ENCODE data around the gene PIEZO1. TPM values are rescaled to one million over a fixed set of nuclear protein-coding genes. Genes with fewer than 3 reads are reported as not detected.

PIEZO1 gene
- total RNA-seq, 4 donors from 2014 or later: 105 to 248 (median 172) TPM

DNA sequence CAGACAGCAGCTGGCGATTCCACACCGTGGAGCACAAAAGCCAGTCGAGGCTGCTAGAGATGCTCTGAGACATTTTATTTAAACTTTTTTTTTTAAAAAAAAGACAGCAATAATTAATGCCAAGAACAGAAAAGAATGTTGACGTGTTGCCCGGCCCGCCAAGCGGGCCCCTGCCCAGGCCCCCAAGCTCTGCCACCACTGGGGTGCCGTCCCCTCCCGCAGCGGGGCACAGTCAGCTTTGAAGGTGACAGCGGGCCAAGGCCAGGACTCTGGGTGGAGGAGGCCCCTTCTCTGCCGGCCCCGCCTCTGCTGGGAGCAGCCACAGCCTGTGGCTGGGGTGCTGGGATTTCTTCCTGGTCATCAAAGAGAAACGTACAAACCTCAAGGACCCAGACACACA lies 88.6 kb downstream of the PIEZO1 start:
- H3K4me1 ChIP-seq: peaks cover 0 to 19% (median 4%) of the 10 kb centered on the region in 3 donors
- H3K9me3 ChIP-seq: no peaks in the 10 kb centered on the region
- H3K4me3 ChIP-seq: no peak overlapping the region
- WGBS, 2 donors (ENCODE audit: low coverage in 1 of 2): 75 to 84% methylated on average over 1 to 6 of the region's 14 CpGs
- no peak for ATAC-seq
- peaks cover 14% of the 10 kb centered on the region for H3K27me3 ChIP-seq
- TF ChIP-seq, protein P1, sequence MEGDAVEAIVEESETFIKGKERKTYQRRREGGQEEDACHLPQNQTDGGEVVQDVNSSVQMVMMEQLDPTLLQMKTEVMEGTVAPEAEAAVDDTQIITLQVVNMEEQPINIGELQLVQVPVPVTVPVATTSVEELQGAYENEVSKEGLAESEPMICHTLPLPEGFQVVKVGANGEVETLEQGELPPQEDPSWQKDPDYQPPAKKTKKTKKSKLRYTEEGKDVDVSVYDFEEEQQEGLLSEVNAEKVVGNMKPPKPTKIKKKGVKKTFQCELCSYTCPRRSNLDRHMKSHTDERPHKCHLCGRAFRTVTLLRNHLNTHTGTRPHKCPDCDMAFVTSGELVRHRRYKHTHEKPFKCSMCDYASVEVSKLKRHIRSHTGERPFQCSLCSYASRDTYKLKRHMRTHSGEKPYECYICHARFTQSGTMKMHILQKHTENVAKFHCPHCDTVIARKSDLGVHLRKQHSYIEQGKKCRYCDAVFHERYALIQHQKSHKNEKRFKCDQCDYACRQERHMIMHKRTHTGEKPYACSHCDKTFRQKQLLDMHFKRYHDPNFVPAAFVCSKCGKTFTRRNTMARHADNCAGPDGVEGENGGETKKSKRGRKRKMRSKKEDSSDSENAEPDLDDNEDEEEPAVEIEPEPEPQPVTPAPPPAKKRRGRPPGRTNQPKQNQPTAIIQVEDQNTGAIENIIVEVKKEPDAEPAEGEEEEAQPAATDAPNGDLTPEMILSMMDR (IDR thresholded peaks at IDR 0.05): no peak
- TF ChIP-seq POLR2A (IDR thresholded peaks at IDR 0.05) (no peak), EP300 (IDR thresholded peaks at IDR 0.05) (no peak), POLR2AphosphoS5 (IDR thresholded peaks at IDR 0.05) (no peak)
- peaks cover 0 to 64% of the 10 kb centered on the region in 2 donors for H3K36me3 ChIP-seq
- H3K27ac ChIP-seq: no peak overlapping the region

DNA sequence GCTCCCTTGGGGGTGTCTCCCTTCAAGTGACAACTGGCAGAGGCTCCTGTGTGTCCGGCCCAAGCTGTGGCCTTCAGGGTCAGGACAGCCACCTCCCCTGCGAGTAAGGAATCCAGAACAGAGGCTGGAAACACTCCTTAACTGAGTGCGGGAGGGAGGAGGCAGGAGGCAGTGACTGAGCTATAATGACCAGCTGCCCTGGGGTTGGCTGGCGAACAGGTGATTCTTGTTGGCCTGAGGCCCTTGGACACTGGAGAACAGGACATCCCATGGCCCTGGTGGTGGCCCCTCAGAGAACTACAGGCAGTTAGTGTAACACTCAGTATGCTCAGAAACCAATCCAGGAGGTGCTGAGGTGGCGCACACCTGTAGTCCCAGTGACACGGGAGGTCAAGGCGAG lies 89.3 kb downstream of the PIEZO1 start:
- H3K27ac ChIP-seq: no peak overlapping the region
- peaks cover 0 to 58% of the 10 kb centered on the region in 2 donors for H3K36me3 ChIP-seq
- no peak for ATAC-seq
- peaks cover 21% of the 10 kb centered on the region for H3K27me3 ChIP-seq
- 100% methylated on average over 1 of the region's 7 CpGs; no CpG with 5 or more reads in 1 of the 2 donors for WGBS, 2 donors (ENCODE audit: low coverage in 1 of 2)
- H3K4me1 ChIP-seq: peaks cover 0 to 12% (median 0%) of the 10 kb centered on the region in 3 donors
- H3K9me3 ChIP-seq: no peaks in the 10 kb centered on the region
- H3K4me3 ChIP-seq: no peak overlapping the region
- no peak for TF ChIP-seq POLR2AphosphoS5 (IDR thresholded peaks at IDR 0.05)
- TF ChIP-seq, protein P1 (IDR thresholded peaks at IDR 0.05): no peak
- TF ChIP-seq POLR2A (IDR thresholded peaks at IDR 0.05): no peak
- TF ChIP-seq EP300 (IDR thresholded peaks at IDR 0.05): no peak

DNA sequence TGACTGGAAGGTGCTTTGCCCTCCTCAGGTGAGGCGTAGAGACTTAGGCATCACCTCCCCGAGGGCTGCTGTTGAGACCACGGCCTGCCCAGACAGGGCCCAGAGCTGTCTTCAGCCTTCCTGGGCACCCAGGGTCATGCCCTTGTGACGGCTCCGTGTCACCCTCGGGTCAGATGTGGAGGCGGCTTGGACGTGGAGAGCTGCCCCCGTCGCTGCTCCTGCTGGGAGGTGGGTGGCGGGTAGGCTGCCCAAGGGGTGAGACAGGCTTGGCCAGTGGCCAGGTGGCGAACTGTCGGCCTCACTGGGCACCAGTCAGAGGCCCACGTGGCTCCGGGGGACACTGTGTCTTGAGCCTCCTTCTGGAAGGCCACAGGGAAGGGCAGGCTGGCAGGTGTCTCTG lies 89.8 kb downstream of the PIEZO1 start:
- no peak overlapping the region for H3K4me3 ChIP-seq
- WGBS, 2 donors (ENCODE audit: low coverage in 1 of 2): no CpG with 5 or more reads among the region's 15 CpGs
- peaks cover 0 to 53% of the 10 kb centered on the region in 2 donors for H3K36me3 ChIP-seq
- H3K27me3 ChIP-seq: peaks cover 26% of the 10 kb centered on the region
- H3K27ac ChIP-seq: no peak overlapping the region
- TF ChIP-seq EP300 (IDR thresholded peaks at IDR 0.05) (no peak), POLR2AphosphoS5 (IDR thresholded peaks at IDR 0.05) (no peak), POLR2A (IDR thresholded peaks at IDR 0.05) (no peak)
- TF ChIP-seq, protein P1 (IDR thresholded peaks at IDR 0.05): no peak
- no peaks in the 10 kb centered on the region for H3K9me3 ChIP-seq
- peaks cover 0 to 7% (median 0%) of the 10 kb centered on the region in 3 donors for H3K4me1 ChIP-seq
- ATAC-seq: no peak

DNA sequence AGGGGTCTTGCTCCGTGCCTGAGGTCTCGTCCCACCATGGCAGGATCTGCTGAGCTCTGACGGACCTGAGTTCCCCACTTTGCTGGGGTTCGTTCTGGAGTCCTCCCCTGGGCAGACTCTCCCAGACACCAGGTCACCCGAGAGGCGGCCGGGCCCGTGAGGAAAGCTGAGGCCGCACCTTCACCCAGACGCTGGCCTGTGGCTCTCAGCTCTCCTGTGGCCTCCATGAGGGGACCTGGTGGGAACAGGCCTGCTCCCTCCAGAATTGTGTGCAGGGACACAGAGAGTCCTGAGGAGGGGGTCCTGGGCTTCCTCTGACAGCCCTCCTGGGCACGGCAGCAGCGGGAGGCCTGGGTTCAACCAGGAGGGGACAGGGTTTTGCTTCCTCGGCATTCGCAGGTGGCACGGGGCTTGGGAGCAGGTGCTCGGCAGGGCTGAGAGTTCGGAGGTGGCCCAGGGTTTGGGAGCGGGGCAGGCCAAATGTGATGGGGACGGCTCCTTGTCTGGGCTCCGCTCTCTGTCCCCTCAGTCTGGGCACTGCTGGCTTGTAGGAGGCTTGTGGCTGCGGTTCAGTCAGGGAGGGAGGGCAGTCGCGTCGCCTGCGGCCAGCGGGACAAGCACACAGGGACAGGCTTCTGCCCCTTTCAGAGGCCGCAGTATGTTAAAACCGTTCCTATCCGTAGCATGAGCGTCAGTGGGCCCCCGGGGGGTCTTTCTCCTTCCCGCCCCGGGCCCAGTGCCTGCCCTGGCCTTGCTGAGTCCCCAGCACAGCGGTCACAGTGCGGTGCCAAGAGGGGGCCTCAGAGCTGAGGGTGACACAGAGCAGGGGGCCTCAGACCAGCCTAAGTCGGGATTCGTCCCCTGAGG lies 90.6 kb downstream of the PIEZO1 start:
- peaks cover 34% of the 10 kb centered on the region for H3K27me3 ChIP-seq
- no peak for ATAC-seq
- H3K9me3 ChIP-seq: no peaks in the 10 kb centered on the region
- TF ChIP-seq POLR2A (IDR thresholded peaks at IDR 0.05) (no peak), EP300 (IDR thresholded peaks at IDR 0.05) (no peak), POLR2AphosphoS5 (IDR thresholded peaks at IDR 0.05) (no peak)
- TF ChIP-seq, protein P1 (IDR thresholded peaks at IDR 0.05): no peak
- no peak overlapping the region for H3K27ac ChIP-seq
- H3K4me1 ChIP-seq: no peaks in the 10 kb centered on the region
- no CpG with 5 or more reads among the region's 37 CpGs for WGBS, 2 donors (ENCODE audit: low coverage in 1 of 2)
- no peak overlapping the region for H3K4me3 ChIP-seq
- peaks cover 0 to 45% of the 10 kb centered on the region in 2 donors for H3K36me3 ChIP-seq
